HG02759 (cell line): ENCODE measurements around the gene STARD8.
"Not testable (repeated sequence)": the region's sequence is repeated elsewhere in the genome, so short reads cannot be mapped to it uniquely, and the experiment has no call there.

Source experiments
- ATAC-seq: cut with Tn5 transposase; IDR thresholded peaks from one replicate; pipeline ENCODE4 v1.9.1; 2021; ENCODE audit warnings: mild to moderate bottlenecking, moderate library complexity; ENCODE audit not compliant: unreplicated experiment

The STARD8 gene, protein sequence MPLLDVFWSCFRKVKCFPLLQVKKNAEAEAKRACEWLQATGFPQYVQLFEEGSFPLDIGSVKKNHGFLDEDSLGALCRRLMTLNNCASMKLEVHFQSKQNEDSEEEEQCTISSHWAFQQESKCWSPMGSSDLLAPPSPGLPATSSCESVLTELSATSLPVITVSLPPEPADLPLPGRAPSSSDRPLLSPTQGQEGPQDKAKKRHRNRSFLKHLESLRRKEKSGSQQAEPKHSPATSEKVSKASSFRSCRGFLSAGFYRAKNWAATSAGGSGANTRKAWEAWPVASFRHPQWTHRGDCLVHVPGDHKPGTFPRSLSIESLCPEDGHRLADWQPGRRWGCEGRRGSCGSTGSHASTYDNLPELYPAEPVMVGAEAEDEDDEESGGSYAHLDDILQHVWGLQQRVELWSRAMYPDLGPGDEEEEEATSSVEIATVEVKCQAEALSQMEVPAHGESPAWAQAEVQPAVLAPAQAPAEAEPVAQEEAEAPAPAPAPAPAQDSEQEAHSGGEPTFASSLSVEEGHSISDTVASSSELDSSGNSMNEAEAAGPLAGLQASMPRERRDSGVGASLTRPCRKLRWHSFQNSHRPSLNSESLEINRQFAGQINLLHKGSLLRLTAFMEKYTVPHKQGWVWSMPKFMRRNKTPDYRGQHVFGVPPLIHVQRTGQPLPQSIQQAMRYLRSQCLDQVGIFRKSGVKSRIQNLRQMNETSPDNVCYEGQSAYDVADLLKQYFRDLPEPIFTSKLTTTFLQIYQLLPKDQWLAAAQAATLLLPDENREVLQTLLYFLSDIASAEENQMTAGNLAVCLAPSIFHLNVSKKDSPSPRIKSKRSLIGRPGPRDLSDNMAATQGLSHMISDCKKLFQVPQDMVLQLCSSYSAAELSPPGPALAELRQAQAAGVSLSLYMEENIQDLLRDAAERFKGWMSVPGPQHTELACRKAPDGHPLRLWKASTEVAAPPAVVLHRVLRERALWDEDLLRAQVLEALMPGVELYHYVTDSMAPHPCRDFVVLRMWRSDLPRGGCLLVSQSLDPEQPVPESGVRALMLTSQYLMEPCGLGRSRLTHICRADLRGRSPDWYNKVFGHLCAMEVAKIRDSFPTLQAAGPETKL

DNA sequence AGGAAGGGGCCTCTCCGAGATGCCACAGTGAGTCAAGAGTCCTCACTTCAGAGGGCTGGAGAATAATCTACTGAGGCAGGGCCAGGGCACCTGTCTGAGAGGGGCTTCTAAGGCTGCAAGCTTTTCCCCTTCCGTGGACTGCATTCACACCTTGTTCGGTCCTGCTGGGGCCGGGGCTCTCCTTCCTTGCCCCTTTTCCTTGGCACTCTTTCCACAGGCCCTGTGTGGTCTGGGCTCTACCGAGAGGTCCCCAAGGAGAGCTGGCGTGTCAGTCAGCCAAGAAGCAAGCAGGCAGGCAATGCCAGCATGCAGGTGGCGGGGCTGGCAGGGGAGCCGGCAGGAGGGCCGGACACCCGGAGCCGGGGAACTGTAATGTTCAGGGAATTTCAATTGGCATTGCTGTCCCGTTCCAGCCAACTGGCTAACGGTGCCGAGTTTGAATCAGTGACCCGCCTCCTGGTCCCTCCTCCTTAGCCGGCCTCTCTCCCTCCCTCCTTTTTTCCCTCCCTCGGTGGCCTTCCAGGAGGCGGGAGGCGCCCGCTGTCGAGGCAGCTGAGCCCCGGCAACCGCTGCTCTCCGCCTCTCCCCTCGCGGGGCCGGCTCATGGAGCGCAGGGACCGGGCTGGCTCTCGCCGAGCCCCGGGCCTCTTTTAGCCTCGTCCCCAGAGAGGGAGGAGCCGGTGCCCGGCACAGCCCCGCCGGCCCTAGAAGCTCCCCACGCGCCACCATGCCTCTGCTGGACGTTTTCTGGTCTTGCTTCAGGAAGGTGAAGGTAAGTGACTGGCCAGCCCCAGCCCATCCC, at the start of gene STARD8:
STARD8 (plus strand) TSS at position 511 of the 802 bp plus-strand sequence; CDS start at position 728, 217 bp downstream.
- ATAC-seq = no peak

DNA sequence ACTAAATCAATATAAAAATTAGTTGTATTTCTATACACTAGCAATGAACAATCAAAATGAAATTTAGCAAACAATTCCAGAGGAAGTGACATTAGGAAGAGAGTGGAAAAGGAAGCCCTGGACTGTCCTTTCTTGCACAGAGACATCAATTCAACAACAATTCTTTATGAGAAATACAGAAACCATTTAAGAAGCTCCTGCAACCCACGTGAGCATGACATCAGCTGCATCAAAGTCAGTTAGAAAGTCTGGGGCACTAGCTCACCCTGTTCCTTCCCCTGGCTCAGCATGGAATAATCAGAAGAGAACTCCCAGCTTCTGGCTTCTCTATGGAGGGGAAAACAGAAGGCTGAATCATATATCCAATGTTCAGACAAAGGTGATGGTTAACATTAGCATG, 48.6 kb upstream of the STARD8 start:
- ATAC-seq = no peak

DNA sequence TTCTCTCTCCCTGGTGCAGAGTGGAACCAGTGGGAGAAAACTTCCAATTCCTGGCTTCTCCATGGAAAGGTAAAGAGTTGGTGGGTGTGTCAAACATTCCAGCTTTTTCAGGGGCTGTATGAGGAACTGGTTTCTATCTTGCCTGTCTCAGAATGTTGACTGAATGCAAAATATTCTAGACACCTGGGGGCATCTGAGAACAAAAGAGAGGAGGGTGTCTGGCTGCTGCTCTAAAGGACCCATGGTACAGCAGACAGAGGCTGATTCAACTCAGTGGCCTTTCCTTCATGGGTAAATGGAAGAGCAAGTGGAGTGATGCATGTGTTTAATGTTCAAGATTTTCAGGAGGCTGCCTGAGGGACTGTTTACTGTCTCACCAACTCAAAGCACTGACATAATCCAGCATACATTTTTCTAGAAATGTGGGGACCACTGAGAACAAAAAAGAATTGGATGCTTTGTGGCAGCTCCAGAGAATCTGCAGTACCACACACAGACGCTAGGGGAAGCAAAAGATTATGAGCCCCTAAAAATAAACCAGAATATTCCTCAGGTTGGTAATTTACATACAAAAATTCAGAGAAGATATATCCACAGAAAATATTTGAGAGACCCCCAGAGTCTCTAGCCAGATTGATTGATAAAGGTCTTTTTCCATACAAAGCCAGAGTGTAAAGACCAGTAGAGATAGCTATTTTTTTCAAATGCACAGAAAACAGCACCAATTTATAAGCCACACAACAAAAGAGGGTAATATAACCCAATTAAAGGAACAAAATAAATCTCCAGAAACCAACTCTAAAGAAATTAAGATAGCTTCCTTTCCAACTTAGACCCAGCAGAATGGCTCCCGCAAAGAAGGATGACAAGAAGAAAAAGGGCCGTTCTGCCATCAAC, 48.0 kb upstream of the STARD8 start:
- no peak for ATAC-seq

DNA sequence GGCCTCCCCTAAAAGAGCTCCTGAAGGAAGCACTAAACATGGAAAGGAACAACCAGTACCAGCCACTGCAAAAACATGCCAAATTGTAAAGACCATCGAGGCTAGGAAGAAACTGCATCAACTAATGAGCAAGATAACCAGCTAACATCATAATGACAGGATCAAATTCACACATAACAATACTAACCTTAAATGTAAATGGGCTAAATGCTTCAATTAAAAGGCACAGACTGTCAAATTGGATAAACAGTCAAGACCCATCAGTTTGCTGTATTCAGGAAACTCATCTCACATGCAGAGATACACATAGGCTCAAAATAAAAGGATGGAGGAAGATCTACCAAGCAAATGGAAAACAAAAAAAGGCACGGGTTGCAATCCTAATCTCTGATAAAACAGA, 43.2 kb upstream of the STARD8 start:
- not testable (repeated sequence) for ATAC-seq

DNA sequence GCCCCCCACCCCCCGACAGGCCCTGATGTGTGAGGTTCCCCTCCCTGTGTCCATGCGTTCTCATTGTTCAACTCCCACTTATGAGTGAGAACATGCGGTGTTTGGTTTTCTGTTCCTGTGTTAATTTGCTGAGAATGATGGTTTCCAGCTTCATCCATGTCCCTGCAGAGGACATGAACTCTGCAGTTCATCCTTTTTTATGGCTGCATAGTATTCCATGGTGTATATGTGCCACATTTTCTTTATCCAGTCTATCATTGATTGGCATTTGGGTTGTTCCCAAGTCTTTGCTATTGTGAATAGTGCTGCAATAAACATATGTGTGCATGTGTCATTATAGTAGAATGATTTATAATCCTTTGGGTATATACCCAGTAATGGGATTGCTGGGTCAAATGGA, 32.7 kb upstream of the STARD8 start:
- ATAC-seq = not testable (repeated sequence)

DNA sequence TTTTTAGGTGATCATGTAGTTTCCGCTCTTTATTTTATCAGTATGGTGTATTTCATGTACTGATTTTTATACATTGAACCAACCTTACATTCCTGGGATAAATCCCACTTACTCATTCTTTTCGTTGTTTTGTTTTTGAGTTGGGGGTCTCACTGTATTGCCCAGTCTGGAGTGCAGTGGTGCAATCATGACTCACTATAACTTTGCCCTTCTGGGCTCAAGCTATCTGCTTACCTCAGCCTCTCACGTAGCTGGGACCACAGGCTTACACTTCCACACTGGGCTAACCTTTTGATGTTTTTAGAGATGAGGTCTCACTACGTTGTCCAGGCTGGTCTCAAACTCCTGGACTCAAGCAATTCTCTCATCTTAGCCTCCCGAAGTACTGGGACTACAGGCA, 19.5 kb upstream of the STARD8 start:
- no peak for ATAC-seq

DNA sequence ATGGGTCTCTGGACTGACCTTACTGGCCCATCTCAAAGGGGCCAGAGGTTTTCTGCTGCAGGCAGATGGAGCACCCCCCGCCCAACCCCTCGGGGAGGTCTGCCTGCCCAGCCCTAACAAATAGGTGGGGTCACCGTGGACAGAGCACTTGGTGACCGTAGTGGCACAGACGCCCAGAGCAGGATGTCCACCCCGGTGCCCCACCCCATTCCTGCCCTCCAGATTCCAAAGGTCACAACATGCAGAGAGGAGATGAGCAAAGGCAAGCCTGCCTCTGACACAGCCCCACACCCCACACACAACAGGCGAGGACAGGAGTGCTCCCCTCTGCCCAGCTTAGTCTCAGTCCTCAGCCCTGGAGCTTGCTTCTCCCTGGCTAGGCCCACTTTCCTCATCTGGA, 17.5 kb upstream of the STARD8 start:
- not testable (repeated sequence) for ATAC-seq

DNA sequence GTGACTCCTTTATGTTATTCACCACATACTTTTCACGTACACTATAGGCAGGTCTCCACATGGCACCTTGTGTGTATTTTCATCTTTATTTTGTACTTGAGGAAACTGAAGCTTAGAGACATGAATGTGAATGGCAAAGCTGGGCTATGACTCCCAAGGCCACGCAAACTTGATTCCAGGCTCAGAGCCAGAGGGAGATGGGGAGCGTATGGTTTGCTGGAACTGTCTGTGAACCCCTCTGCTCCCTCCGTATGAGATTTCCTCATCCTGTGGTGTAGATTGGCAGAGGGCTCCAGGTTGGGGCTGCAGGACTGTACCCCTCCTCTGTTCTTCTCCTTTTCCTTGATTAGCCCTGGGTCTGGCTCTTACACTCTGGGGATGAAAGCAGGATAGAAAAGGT, 16.1 kb upstream of the STARD8 start:
- ATAC-seq = no peak

DNA sequence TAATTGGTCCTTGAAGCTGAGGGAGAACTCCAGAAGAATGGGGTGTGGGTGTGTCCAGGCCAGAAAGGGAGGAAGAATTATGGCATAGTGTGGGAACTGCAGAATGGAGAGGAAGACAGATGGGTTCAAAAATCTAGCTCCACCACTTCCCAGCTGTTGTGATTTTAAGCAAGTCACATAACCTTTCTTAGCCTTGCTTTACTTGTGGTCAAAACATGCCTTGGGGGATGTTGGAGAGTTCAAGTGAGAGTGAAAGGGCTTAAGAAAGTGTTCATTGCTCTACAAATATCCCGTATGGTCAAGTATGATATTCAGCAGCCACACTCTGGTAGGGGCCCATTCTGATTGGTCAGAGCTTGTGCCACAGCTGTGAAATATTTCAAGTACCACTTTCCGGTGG, 15.0 kb upstream of the STARD8 start:
- ATAC-seq = no peak

DNA sequence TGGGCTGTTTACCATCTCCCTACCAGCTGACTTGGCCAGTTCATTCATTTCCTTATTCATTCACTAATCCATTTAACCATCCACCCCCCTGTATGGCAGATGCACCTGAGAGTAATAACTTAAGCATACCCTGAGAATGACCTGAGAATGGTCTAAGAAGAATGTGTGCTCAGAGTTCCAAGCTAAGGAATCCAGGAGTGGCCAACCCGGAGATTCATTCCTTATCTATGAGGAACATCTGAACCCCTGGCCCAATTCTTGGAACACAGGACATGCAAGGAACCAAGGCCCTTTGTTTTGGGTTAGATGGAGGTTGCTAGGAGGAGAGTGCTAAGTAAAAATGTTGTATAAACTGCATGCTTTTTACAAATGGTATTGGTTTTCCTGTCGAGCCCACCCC, 13.5 kb upstream of the STARD8 start:
- ATAC-seq = no peak

DNA sequence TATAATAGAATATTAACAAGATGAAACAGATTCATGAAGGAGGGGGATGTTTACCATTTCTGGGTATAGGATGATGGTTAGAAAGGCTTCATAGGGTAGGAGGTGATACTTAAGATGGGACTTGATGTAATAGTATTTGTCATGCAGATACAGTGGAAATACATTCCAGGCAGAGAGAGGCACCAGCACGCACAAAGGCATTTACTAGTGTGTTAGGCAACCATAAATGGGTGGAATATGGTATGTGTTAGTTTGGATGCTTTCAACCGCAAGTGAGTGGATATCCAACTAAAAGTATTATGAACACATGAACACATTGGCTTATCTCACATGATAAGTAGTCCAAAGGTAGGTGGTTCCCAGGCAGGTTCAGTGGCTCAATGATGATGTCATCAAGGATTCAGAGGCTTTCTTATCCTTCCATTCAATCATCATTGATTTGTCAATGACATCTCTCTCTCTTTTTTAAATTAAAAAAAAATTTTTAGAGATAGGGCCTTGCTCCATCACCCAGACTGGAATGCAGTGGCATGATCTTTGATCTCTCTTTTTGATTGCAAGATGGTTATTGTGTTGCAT, 12.7 kb upstream of the STARD8 start:
- ATAC-seq = no peak

DNA sequence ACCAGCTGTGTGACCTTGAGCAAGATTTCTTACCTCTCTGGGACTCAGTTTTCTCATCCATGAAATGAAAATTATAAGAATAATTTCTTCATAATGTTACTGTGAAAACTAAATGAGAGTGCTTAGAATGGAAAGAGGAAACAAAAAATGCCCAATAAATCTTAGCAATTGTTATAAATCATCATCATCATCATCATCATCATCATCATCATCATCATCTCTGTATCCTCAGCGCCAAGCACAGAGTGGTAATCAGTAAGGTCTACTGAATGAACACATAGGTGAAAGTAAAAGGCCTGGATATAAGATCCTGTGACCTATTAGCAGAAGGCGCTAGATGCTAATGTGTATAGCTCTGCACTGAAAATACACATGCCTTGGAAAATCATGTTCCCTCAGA, 6.8 kb upstream of the STARD8 start:
- no peak for ATAC-seq

DNA sequence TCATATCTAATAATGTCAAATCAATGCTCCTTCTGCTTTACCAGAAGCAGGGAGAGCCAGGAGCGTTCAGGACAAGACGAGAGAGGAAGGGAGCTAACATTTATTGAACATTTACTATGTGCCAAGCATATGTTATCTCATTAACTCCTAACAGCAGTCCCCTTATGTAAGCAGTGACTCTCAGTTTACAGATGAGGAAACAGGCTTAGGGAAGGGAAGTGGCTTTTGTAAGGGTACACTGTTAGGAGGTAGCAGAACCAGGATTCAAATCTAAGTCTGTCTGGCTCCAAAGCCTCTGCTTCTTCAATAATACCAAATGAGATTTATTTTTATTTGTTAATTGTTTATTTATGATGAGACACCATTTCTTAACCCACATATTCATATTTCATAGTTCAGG, 2.6 kb upstream of the STARD8 start:
- ATAC-seq = no peak

DNA sequence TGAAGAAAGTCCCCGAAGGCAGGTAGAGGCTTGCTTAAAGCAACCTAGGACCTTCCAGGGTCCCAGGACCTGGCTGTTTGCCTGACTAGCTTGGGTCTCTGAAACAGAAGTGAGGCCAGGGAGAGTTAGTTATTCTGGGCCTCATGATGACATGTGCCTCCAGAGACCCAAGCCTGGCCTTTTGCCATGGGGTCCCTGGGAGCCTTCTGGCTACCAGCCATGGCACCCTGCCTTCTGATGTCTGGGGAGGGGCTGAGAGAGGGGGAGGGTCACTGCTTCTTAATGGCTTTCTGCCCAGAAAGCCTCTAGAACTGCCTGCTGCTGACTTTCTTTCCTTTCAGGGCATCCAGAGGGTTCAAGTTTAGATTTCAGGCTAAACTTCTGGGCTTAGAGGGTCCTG, 1.0 kb upstream of the STARD8 start:
- no peak for ATAC-seq

DNA sequence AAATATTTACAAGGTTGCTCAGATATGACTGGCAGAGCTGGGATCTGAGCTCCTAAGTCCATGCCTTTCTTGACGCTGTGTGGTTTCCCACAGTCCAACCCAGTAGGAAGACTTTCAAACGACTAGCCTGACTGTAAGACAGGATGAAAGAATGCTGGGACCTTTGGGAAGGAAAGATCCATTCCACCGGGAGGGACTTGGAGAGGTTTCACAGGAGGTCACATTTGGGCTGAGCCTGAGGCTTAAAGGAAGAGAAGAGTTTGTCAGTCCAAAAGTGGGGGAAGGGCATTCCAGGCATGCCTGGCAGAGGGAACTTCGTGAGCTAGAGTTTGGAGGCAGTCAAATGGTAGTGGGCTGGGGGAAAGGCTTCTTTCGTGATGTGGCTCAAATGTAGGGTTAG, 1.5 kb downstream of the STARD8 start:
- ATAC-seq = no peak

DNA sequence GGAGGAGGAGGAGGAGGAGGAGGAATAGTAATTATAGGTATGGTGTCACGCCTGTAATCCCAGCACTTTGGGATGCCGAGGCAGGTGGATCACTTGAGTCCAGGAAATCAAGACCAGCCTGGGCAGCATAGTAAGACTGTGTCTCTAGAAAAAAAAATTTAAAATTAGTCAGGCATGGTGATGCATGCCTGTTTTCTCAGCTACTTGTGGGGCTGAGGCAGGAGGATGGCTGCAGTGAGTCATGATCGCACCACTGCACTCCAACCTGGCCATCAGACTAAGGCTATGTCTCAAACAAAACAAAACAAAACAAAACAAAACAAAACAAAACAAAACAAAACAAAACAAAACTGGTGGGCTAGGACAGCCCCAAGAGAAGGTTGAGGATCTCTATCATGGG, 3.0 kb downstream of the STARD8 start:
- no peak for ATAC-seq

DNA sequence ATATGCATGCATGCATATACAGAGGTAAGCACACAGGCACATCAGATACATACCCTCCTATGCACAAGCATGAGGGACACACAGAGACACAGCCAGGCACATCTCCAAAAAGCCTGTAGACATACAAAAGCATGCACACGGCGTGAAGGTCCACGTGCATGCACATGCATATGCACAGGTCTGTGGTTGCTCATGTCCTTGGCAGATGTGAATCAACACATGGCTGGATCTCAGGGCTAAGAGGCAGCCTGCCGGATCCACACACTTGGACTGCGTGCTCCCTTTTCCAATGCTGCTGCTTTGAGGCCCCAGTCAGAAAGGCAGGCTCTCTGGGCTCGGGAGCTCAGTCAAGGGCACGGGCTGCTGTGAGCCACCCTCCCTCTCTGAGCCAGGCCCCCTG, 3.6 kb downstream of the STARD8 start:
- ATAC-seq = no peak

DNA sequence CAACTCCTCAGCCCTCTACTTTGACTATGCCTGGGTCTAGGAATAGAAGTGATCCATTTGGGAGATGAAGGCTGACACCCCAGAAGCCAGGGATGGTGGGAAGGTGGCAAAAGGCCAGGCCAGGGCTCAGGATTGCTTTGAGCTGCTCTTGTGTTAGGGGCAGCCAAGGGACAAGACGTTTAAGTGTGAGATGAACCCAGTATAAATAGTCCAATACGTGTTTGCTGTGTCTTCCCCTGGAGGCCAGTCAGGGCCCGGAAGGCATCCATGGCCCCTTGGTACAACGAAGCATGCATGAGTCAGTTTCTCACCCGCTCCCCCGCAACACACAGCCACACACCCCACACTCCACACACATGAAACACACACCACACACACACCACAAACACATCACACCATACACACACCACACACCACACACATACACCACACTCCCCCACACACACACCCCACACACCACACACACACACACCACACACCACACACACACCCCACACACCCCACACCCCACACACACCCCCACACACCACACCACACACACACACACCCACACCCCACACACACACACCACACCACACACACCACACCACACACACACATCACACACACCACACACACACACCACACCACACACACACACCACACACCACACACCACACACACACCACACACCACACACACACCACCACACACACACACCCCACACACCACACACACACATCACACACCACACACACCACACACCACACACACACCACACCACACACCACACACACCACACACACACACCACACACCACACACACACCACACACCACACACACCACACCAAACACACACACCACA, 5.1 kb downstream of the STARD8 start:
- no peak for ATAC-seq

DNA sequence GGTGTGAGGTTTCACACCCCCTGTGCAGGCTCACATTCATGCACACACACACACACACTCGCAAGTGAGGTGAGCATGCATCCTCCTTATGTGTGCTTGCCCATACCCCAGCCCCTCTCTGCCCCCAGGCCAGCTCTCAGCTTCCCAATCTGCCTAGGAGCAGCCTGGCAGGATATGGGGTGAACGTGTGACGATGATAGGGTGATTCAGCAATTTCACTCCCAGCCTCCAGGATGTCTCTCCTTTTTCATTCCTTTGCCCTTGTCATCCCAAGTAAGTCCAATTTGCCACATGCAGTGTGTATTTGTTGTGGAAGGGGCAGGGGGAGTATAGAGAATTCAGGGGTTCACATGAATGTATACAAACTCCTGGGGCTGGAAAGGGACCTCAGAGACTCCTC, 7.2 kb downstream of the STARD8 start:
- no peak for ATAC-seq
